A549 (cell line): ENCODE results near the gene DPY19L1. TPM values are rescaled to one million over a fixed set of nuclear protein-coding genes. Genes with fewer than 3 reads are reported as not detected.
A peak's percentile ranks its signal among the peaks of the same experiment; 100 is the strongest.

Experiments
- ATAC-seq, 2 experiments: fragments of 200-7000 bp in 1 of 2; fragments of >200 bp in 1 of 2; cut with Nextera tagmentation in 1 of 2; cut with Tn5 transposase in 1 of 2; 3 replicates each; pipeline versions ENCODE4 v1.8.0 to v1.9.1; 2018 to 2020; ENCODE audit warnings: mild to moderate bottlenecking in 1 of 2, moderate library complexity in 1 of 2
- CTCF ChIA-PET: fragments of 300-600 bp; sonication (Branson Sonifier 250); formaldehyde crosslinking; extraction: SDS; loops from one replicate; lab custom pipeline; 2021; ENCODE audit warnings: antibody characterized with exemption, inconsistent platforms; lab: Yijun Ruan, JAX
- POLR2A ChIA-PET: fragments of 350-600 bp; formaldehyde crosslinking; extraction: SDS; loops from one replicate; lab custom pipeline; 2021; ENCODE audit warnings: antibody characterized with exemption, inconsistent platforms; lab: Yijun Ruan, JAX
- DNase-seq, 2 experiments: peaks; one replicate each; pipeline versions ENCODE4 v3.0.0 to v3.0.0-alpha.2; 2011 to 2016; ENCODE audit warnings: low read depth in 1 of 2, low spot score in 1 of 2
- FAIRE-seq: peaks from 2 replicates; lab custom pipeline; 2011; peaks lifted over from hg19 to GRCh38; lab: Jason Lieb, UNC
- H3K27ac ChIP-seq, 2 experiments: fragments of >200 bp; sonication (Bioruptor Twin); formaldehyde crosslinking; 3 replicates each; pipeline ENCODE4 v1.5.1; 2016 to 2017
- H3K4me1 ChIP-seq: fragments of >200 bp; sonication (Bioruptor Twin); formaldehyde crosslinking; 3 replicates; pipeline ENCODE4 v1.6.1; 2016
- H3K4me2 ChIP-seq: fragments of >200 bp; sonication (Bioruptor Twin); formaldehyde crosslinking; 3 replicates; pipeline ENCODE4 v1.6.1; 2016
- H3K4me3 ChIP-seq: fragments of >200 bp; sonication (Bioruptor Twin); formaldehyde crosslinking; 3 replicates; pipeline ENCODE4 v1.5.1; 2016
- H3K9me3 ChIP-seq: fragments of >200 bp; sonication (Bioruptor Twin); formaldehyde crosslinking; 3 replicates; pipeline ENCODE4 v1.6.1; 2016
- CBX8 ChIP-seq: fragments of 200-600 bp; sonication (generic); IDR thresholded peaks from 2 replicates; pipeline ENCODE4 v1.6.1; 2016
- CHD2 ChIP-seq: fragments of 150-350 bp; IDR thresholded peaks from 2 replicates; pipeline ENCODE4 v1.6.1; 2014; ENCODE audit warnings: low read length; ENCODE audit not compliant: partially characterized antibody
- CHD4 ChIP-seq: fragments of 200-600 bp; sonication (generic); IDR thresholded peaks from 2 replicates; pipeline ENCODE4 v1.6.1; 2016; ENCODE audit warnings: antibody characterized with exemption, mild to moderate bottlenecking, borderline replicate concordance
- EHF ChIP-seq: fragments of 250-450 bp; sonication (Bioruptor Pico); IDR thresholded peaks from 2 replicates; pipeline ENCODE4 v1.5.0; 2020; ENCODE audit warnings: mild to moderate bottlenecking
- FOSL2 ChIP-seq, 2 experiments: fragments of 450-650 bp in 1 of 2; fragments of >200 bp in 1 of 2; sonication (Bioruptor Twin) in 1 of 2; formaldehyde crosslinking; IDR thresholded peaks; 2 replicates each; pipeline versions ENCODE4 v1.5.0 to v1.6.1; 2016 to 2020; ENCODE audit warnings: mild to moderate bottlenecking in 1 of 2, moderate library complexity in 1 of 2
- HMGXB4 ChIP-seq: fragments of 250-450 bp; sonication (Bioruptor Pico); IDR thresholded peaks from 2 replicates; pipeline ENCODE4 v1.5.0; 2021; ENCODE audit warnings: mild to moderate bottlenecking, moderate library complexity, borderline replicate concordance
- HOXA7 ChIP-seq: fragments of 250-450 bp; sonication (Bioruptor Pico); IDR thresholded peaks from 2 replicates; pipeline ENCODE4 v1.5.0; 2020; ENCODE audit warnings: mild to moderate bottlenecking, moderate library complexity
- HOXB5 ChIP-seq: fragments of 250-450 bp; sonication (Bioruptor Pico); IDR thresholded peaks from 2 replicates; pipeline ENCODE4 v1.5.0; 2020; ENCODE audit warnings: mild to moderate bottlenecking, moderate library complexity
- JUN ChIP-seq, 2 experiments: fragments of >200 bp; sonication (Bioruptor Twin); formaldehyde crosslinking; IDR thresholded peaks; 2 replicates in 1 of 2; 3 replicates in 1 of 2; pipeline ENCODE4 v1.6.1; 2016 to 2017
- KDM1A ChIP-seq: fragments of 200-600 bp; sonication (generic); IDR thresholded peaks from 2 replicates; pipeline ENCODE4 v1.6.1; 2016; ENCODE audit warnings: low read depth, mild to moderate bottlenecking
- KDM5A ChIP-seq: fragments of 200-600 bp; sonication (generic); IDR thresholded peaks from 2 replicates; pipeline ENCODE4 v1.6.1; 2016; ENCODE audit warnings: antibody characterized with exemption, mild to moderate bottlenecking
- NPAS2 ChIP-seq: fragments of 250-450 bp; sonication (Bioruptor Pico); IDR thresholded peaks from 2 replicates; pipeline ENCODE4 v1.8.0; 2022; ENCODE audit warnings: mild to moderate bottlenecking, moderate library complexity, borderline replicate concordance
- NR3C1 ChIP-seq: fragments of >200 bp; sonication (Bioruptor Twin); formaldehyde crosslinking; IDR thresholded peaks from 3 replicates; pipeline ENCODE4 v1.6.1; 2017
- PBX3 ChIP-seq: IDR thresholded peaks from 2 replicates; pipeline ENCODE4 v1.6.1; 2012
- POLR2A ChIP-seq: IDR thresholded peaks from 2 replicates; pipeline ENCODE4 v1.6.1; 2012; ENCODE audit warnings: mild to moderate bottlenecking, low read length
- RAD21 ChIP-seq, 2 experiments: fragments of >200 bp in 1 of 2; sonication (Bioruptor Twin) in 1 of 2; formaldehyde crosslinking in 1 of 2; IDR thresholded peaks in 1 of 2; conservative IDR thresholded peaks in 1 of 2; 2 replicates in 1 of 2; 3 replicates in 1 of 2; pipeline ENCODE4 v1.6.1; 2012 to 2018; ENCODE audit warnings: inconsistent platforms in 1 of 2
- RARB ChIP-seq: fragments of 250-450 bp; sonication (Bioruptor Pico); IDR thresholded peaks from 2 replicates; pipeline ENCODE4 v1.8.0; 2021; ENCODE audit warnings: mild to moderate bottlenecking, moderate library complexity
- RNF2 ChIP-seq: fragments of 200-600 bp; sonication (generic); IDR thresholded peaks from 2 replicates; pipeline ENCODE4 v1.6.1; 2016; ENCODE audit warnings: low read depth, mild to moderate bottlenecking, antibody characterized with exemption, moderate library complexity, borderline replicate concordance
- SREBF2 ChIP-seq: fragments of 450-650 bp; IDR thresholded peaks from 2 replicates; pipeline ENCODE4 v1.6.1; 2014; ENCODE audit warnings: mild to moderate bottlenecking, moderate library complexity
- ZC3H11A ChIP-seq: fragments of 450-650 bp; IDR thresholded peaks from 2 replicates; pipeline ENCODE4 v1.6.1; 2014; ENCODE audit warnings: antibody characterized with exemption, mild to moderate bottlenecking
- ZFP36 ChIP-seq: fragments of 450-650 bp; IDR thresholded peaks from 2 replicates; pipeline ENCODE4 v1.6.1; 2014; ENCODE audit warnings: borderline replicate concordance; ENCODE audit not compliant: partially characterized antibody
- ZSCAN20 ChIP-seq: fragments of 250-450 bp; sonication (Bioruptor Pico); IDR thresholded peaks from 2 replicates; pipeline ENCODE4 v1.8.0; 2022; ENCODE audit warnings: mild to moderate bottlenecking, moderate library complexity
- WGBS: methylation state at CpG from one replicate; pipeline ENCODE4 v1.1.6; 2017; ENCODE audit errors: missing lambda C conversion rate; 5-methylcytosine and 5-hydroxymethylcytosine counted together
- polyA plus RNA-seq, 4 experiments: library from polyadenylated mRNA; depleted of rRNA in 3 of 4; stranded (reverse); fragments of >200 nt; fragmentation: RNase III in 1 of 4; extraction: RNeasy Plus Mini Kit Qiagen cat#74134 plus additional on column Dnase treatment in 1 of 4; gene quantifications; 2 replicates in 3 of 4; 3 replicates in 1 of 4; pipeline ENCODE4 v1.2.3, GENCODE V29; 2011 to 2017
- TF ChIP-seq, protein P1 (sequence below): IDR thresholded peaks from 2 replicates; pipeline ENCODE4 v1.6.1; 2012
- TF ChIP-seq, protein P2 (sequence below): fragments of >200 bp; sonication (Bioruptor Twin); formaldehyde crosslinking; IDR thresholded peaks from 2 replicates; pipeline ENCODE4 v1.6.1; 2016

DPY19L1 gene
- polyA plus RNA-seq, 2 of the 4 experiments (the other 2 are of a cell fraction) = 53.6 to 129 TPM

DNA sequence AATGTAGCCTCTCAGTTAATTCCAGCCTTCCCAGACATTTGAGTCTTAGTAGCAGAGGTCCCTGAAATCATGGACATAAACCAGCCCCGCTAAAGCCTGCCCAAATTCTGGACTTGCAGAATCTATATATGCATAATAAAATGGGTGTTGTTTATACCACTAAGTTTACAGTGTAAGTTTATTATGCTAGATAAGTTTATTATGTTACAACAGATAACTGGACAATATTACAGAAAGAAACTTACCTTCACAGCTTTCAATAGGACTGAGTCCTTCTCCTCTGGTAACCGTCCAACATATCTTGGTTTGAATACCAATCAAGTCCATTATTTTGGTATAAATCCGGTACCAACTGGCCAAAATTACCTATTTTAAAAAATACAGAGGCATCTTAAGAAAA is 26.2 kb downstream of the DPY19L1 start (continued):
- TF ChIP-seq CBX8 (no peak), HOXB5 (no peak), FOSL2 (IDR thresholded peaks at IDR 0.05) (no peak), FOSL2 (CRISPR knock-in tag; IDR thresholded peaks at IDR 0.05) (no peak), ZSCAN20 (CRISPR knock-in tag) (no peak)

DNA sequence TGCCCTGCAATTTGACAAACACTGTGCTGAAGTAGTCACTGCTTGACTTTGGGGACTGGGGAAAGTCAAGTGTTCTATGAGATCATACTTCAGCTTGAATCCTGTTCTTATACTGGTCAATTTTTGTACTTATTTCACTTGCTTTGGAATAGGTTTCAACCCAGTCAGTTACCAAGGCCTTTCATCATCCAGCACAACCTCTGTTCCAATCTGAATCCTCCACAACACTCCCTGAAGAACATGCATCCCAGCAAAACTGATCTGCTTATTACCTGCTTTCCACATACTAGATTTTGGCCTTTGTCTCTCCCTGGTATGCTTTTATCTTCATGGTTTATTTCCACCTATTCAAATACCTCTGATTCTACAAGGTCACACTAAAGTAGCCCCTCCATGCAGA is 29.5 kb downstream of the DPY19L1 start:
- ATAC-seq (no peak), FAIRE-seq (no peak), DNase-seq (no peak)
- CTCF ChIA-PET = no interaction called here
- Histone ChIP-seq H3K4me3 (no peak overlapping the region), H3K9me3 (no peaks in the 10 kb centered on the region), H3K4me1 (peaks cover 49% of the 10 kb centered on the region), H3K27ac (peak overlapping the region; percentile 48 to 53; a peak in 5 of 6 replicates), H3K4me2 (peak overlapping the region; percentile 7; the same call in 2 of the 3 replicates)
- POLR2A ChIA-PET = no interaction called here
- TF ChIP-seq RARB (CRISPR knock-in tag) (no peak), ZFP36 (no peak), ZSCAN20 (CRISPR knock-in tag) (no peak), CBX8 (no peak), HOXA7 (CRISPR knock-in tag) (no peak), KDM5A (no peak), CHD2 (no peak), NPAS2 (CRISPR knock-in tag) (no peak), FOSL2 (IDR thresholded peaks at IDR 0.05) (no peak), FOSL2 (CRISPR knock-in tag; IDR thresholded peaks at IDR 0.05) (no peak), KDM1A (no peak), JUN (IDR thresholded peaks at IDR 0.05) (no peak), RNF2 (no peak), CHD4 (no peak), POLR2A (no peak)
- TF ChIP-seq, protein P1, sequence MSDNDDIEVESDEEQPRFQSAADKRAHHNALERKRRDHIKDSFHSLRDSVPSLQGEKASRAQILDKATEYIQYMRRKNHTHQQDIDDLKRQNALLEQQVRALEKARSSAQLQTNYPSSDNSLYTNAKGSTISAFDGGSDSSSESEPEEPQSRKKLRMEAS = no peak
- TF ChIP-seq, protein P2, sequence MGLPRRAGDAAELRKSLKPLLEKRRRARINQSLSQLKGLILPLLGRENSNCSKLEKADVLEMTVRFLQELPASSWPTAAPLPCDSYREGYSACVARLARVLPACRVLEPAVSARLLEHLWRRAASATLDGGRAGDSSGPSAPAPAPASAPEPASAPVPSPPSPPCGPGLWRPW = no peak

DNA sequence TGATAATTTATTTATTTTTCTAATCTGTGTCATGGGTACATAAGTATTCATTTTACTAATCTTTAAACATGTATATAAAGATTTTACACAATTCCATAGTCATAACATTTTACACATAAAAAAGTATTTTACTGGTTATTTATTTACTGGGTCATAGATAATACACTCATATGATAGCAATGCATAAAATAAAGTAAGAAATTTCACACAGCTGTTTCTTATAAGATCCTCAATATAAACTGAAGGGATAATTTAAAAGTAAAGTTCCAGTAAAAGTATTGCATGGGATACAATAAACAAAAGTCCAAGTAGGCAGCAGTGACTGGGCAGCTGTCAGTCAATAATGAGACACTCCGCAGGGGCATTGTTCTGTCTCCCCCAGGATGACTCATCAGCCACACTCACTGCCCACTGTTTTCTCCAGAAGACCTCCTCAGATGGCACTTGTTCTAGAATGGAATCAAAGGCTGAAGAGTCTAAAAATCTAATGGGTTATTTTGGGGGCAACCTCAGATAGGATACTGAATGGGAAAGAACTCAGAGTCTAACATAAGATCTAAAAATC is 32.7 kb downstream of the DPY19L1 start:
- Histone ChIP-seq H3K9me3 (peaks cover 4% of the 10 kb centered on the region), H3K27ac (peak overlapping the region; percentile 92 to 96), H3K4me3 (0 out of 3 replicates have a peak overlapping the region, but pooled peaks have one; percentile 7), H3K4me1 (peaks cover 62% of the 10 kb centered on the region), H3K4me2 (peak overlapping the region; percentile 73)
- POLR2A ChIA-PET = no interaction called here
- TF ChIP-seq ZFP36 (no peak), PBX3 (peak; percentile 57; the same call in 1 of the 2 replicates), FOSL2 (IDR thresholded peaks at IDR 0.05) (peak; percentile 52; the same call in 1 of the 2 replicates), FOSL2 (CRISPR knock-in tag; IDR thresholded peaks at IDR 0.05) (peak; percentile 94)
- FAIRE-seq (no peak), ATAC-seq (peak in 1 of 2 experiments; percentile 10; a peak in 1 of 6 replicates), DNase-seq (peak; percentile 46 to 69)
- WGBS = 6% methylated on average over 1 of the region's 1 CpG
- CTCF ChIA-PET = no interaction called here

- DNase-seq = peak; percentile 83 to 99
- Histone ChIP-seq H3K9me3 (peaks cover 4% of the 10 kb centered on the region), H3K27ac (peak overlapping the region; percentile 92 to 96), H3K4me1 (peaks cover 62% of the 10 kb centered on the region), H3K4me2 (peak overlapping the region; percentile 83), H3K4me3 (no peak overlapping the region)
- peak; percentile 94 to 96 for ATAC-seq
- ChIA-PET CTCF (no interaction called here), POLR2A (interaction anchor here (1.0 to 1.3 kb wide), 3 partner anchors 25 to 33 kb away, joined by 3 to 4 read pairs (median 3); no protein-coding TSS in a partner anchor)
- no peak for FAIRE-seq
- 0% methylated on average over 7 of the region's 7 CpGs for WGBS
- no peak for TF ChIP-seq KDM1A
- no peak for TF ChIP-seq EHF (CRISPR knock-in tag)
- peak; percentile 74 for TF ChIP-seq PBX3
- TF ChIP-seq ZSCAN20 (CRISPR knock-in tag) = no peak
- no peak for TF ChIP-seq RNF2
- TF ChIP-seq RAD21 (conservative IDR thresholded peaks at IDR 0.05 in 1 of 2, IDR thresholded peaks at IDR 0.05 in 1 of 2) = peak; percentile 15 to 19; a peak in 3 of 5 replicates
- no peak for TF ChIP-seq HMGXB4 (CRISPR knock-in tag)
- no peak for TF ChIP-seq NR3C1
- TF ChIP-seq, protein P2 = no peak
- TF ChIP-seq, protein P1 = peak; percentile 46
- no peak for TF ChIP-seq ZC3H11A
- no peak for TF ChIP-seq SREBF2
Measured at GRCh38 chr7:35003679-35004303, 33.5 kb downstream of the DPY19L1 start.
